GF-D8 (cell line): Measurements from ENCODE around the gene ENOX1.

Source experiments
- DNase-seq: peaks from one replicate; lab custom pipeline; 2025; lab: John Stamatoyannopoulos, UW

The ENOX1 gene

GRCh38 chr13:43785650-43786471 is 911 bp downstream of the ENOX1 start:
- no peak for DNase-seq

- DNase-seq: no peak
Measured at GRCh38 chr13:43785261-43785649, 1.5 kb downstream of the ENOX1 start.

GRCh38 chr13:43784496-43784895 is 2.3 kb downstream of the ENOX1 start:
- DNase-seq: no peak

- DNase-seq: no peak
Measured at GRCh38 chr13:43783820-43784219, 3.0 kb downstream of the ENOX1 start.

- DNase-seq: no peak
Measured at GRCh38 chr13:43782686-43783085, 4.1 kb downstream of the ENOX1 start.

GRCh38 chr13:43780666-43781065 is 6.1 kb downstream of the ENOX1 start:
- no peak for DNase-seq

GRCh38 chr13:43776501-43777079 is 10.2 kb downstream of the ENOX1 start:
- DNase-seq: no peak

- DNase-seq: no peak
Measured at GRCh38 chr13:43776006-43776405, 10.8 kb downstream of the ENOX1 start.

- DNase-seq: no peak
Measured at GRCh38 chr13:43773602-43774001, 13.2 kb downstream of the ENOX1 start.

GRCh38 chr13:43770871-43771270 is 15.9 kb downstream of the ENOX1 start:
- no peak for DNase-seq

- no peak for DNase-seq
Measured at GRCh38 chr13:43769529-43769928, 17.2 kb downstream of the ENOX1 start.

- no peak for DNase-seq
Measured at GRCh38 chr13:43767341-43767931, 19.3 kb downstream of the ENOX1 start.

- no peak for DNase-seq
Measured at GRCh38 chr13:43766725-43767124, 20.0 kb downstream of the ENOX1 start.

- no peak for DNase-seq
Measured at GRCh38 chr13:43764349-43764748, 22.4 kb downstream of the ENOX1 start.

GRCh38 chr13:43763143-43763759 is 23.5 kb downstream of the ENOX1 start:
- no peak for DNase-seq

- DNase-seq: no peak
Measured at GRCh38 chr13:43761616-43762315, 25.0 kb downstream of the ENOX1 start.

GRCh38 chr13:43760257-43760656 is 26.5 kb downstream of the ENOX1 start:
- DNase-seq: no peak

GRCh38 chr13:43758834-43759233 is 27.9 kb downstream of the ENOX1 start:
- DNase-seq: no peak

- DNase-seq: no peak
Measured at GRCh38 chr13:43757266-43757665, 29.5 kb downstream of the ENOX1 start.

GRCh38 chr13:43755844-43756243 is 30.9 kb downstream of the ENOX1 start:
- DNase-seq: no peak

GRCh38 chr13:43751624-43752023 is 35.1 kb downstream of the ENOX1 start:
- DNase-seq: no peak

- no peak for DNase-seq
Measured at GRCh38 chr13:43749503-43749902, 37.3 kb downstream of the ENOX1 start.
